Kidney epithelial cell (primary cell): ENCODE data around the gene DUOXA2. TPM values are rescaled to one million over a fixed set of nuclear protein-coding genes. Genes with fewer than 3 reads are reported as not detected.

Experiments
- DNase-seq: peaks from one replicate; pipeline ENCODE4 v3.0.0-alpha.2; 2010; ENCODE audit warnings: low read depth
- H3K27me3 ChIP-seq: 2 replicates; pipeline ENCODE4 v1.6.0; 2011; ENCODE audit warnings: low read length; ENCODE audit not compliant: control insufficient read depth, insufficient read depth
- H3K36me3 ChIP-seq: 2 replicates; pipeline ENCODE4 v1.5.1; 2011; ENCODE audit warnings: low read length; ENCODE audit not compliant: control insufficient read depth, insufficient read depth
- H3K4me3 ChIP-seq: 2 replicates; pipeline ENCODE4 v1.5.1; 2011; ENCODE audit warnings: low read depth, mild to moderate bottlenecking, control low read depth, low read length
- total RNA-seq: library from RNA; depleted of rRNA; stranded (reverse); fragments of >200 nt; gene quantifications from 2 replicates; pipeline ENCODE4 v1.2.3, GENCODE V29; 2015
- TF ChIP-seq, protein P1 (sequence below): IDR thresholded peaks from 2 replicates; pipeline ENCODE4 v1.5.1; 2011; ENCODE audit warnings: mild to moderate bottlenecking, moderate library complexity, low read length, control low read depth, inconsistent platforms; ENCODE audit not compliant: insufficient read depth, poor library complexity, severe bottlenecking

DUOXA2 gene
- total RNA-seq, 1 donor from 2014 or later, result not detected

DNA sequence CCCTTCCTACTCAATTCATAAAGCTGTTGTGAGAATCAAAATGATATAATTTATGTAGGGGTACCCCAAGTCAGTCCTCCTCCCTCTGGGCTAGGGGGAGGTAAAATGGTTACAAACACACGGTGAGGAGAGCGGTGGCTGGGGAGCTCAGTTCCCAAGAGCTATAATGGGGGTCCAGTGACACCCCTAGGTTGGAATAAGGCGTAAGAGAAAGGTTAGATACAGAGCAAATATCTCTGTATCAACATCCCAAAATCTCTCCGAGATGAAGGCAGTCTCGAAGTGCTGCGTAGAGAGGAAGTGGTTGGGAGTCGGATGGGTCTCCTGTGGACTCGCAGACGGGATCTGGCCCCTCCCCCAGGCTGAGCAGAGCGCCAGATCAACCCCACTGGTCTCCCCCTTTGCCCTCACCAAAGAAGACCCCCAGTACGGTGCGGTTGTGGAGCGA, 2.0 kb upstream of the DUOXA2 start:
- H3K4me3 ChIP-seq, result no peak overlapping the region

DNA sequence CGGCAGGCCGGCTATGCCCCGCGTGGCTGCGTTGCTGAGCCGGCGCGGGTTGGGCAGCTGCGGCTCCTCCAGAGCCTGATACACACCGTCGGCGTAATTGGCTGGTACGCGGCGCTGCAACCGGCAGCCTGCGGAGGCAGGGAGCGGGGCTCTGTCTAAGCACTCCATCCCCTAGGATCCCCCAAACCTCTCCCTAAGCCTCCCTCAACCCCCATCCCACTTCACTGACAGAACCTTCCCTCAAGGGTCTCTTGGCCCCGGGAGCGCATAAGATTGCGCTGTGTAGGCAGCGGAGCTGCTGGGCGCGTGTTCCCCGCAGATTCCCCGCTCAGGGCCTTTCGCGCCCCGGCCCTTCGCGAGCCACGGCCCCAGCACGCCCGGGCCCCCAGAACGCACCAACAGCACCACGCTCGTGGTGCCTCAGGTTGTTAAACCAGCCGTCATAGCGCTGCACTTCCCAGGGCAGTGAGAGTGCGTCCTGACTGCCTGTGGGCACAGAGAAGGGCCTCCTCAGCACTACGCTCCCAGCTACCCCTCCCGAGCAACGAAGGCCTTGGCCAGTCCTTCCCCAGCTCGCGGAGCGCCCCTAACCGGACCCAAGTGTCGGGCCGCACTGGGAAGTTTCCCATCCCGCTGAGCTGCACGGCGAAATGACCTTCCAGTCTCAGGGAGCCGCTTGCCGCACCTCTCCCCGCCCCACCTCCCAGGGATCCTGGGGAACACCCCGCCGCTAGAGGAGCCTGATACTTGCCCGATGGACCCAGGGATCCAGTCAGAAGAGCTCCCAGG, 1.3 kb upstream of the DUOXA2 start:
- Histone ChIP-seq H3K4me3 (no peak overlapping the region), H3K36me3 (no peaks in the 10 kb centered on the region), H3K27me3 (peaks cover 88% of the 10 kb centered on the region)
- TF ChIP-seq, protein P1, sequence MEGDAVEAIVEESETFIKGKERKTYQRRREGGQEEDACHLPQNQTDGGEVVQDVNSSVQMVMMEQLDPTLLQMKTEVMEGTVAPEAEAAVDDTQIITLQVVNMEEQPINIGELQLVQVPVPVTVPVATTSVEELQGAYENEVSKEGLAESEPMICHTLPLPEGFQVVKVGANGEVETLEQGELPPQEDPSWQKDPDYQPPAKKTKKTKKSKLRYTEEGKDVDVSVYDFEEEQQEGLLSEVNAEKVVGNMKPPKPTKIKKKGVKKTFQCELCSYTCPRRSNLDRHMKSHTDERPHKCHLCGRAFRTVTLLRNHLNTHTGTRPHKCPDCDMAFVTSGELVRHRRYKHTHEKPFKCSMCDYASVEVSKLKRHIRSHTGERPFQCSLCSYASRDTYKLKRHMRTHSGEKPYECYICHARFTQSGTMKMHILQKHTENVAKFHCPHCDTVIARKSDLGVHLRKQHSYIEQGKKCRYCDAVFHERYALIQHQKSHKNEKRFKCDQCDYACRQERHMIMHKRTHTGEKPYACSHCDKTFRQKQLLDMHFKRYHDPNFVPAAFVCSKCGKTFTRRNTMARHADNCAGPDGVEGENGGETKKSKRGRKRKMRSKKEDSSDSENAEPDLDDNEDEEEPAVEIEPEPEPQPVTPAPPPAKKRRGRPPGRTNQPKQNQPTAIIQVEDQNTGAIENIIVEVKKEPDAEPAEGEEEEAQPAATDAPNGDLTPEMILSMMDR, result no peak
- DNase-seq, result no peak

More for the DNA sequence above, 2.0 kb upstream of the DUOXA2 start:
- no peaks in the 10 kb centered on the region for H3K36me3 ChIP-seq
- TF ChIP-seq, protein P1, result no peak
- H3K27me3 ChIP-seq, result peaks cover 82% of the 10 kb centered on the region
- no peak for DNase-seq

DNA sequence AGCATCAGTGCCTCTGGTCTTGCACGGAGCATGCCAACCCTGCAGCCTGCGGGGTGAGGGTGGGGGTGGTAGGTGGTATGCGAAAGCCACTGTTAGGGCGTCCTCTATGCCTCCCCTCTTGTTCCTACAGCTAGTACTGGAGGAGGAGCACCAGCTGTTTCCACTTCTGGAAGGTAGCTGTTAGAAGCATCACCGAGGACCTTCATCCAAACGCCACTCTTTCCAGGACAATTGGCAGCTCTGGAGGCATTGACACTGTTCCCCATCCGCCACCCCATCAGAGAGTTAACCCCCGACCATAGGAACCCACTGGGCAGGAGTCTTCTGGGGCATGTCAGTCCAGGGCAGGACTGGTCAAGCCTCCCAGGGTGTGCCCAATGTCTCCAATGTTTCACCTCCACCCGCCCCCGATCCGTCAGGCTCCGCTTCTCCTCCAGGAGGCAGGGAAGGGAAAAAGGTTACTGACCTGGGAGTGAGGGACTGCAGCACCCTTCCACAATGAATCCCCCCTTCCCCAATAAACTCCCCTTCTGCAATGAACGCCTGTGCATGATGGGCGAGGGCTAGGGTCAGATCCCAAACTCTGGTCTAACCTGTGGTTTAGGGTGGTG, 641 bp upstream of the DUOXA2 start:
- TF ChIP-seq, protein P1, result no peak
- H3K27me3 ChIP-seq, result peaks cover 85% of the 10 kb centered on the region
- no peak for DNase-seq
- H3K36me3 ChIP-seq, result no peaks in the 10 kb centered on the region
- no peak overlapping the region for H3K4me3 ChIP-seq

DNA sequence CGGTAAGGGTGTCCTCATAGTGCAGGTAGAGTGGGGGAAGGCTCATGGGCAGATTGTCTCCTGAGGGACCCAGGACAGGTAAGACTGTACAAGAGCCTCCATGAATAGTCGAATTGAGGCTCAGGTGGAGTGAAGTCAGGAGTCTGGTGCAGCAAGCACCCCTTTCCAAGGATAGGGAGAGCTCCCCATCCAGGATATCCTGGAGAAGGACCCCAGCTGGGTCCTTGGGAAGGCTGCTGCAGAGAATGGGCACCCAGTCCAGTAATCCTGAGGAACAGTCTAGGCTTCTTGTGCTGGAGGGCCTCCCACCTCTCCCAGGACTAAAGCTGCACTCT, 592 bp downstream of the DUOXA2 start:
- no peaks in the 10 kb centered on the region for H3K36me3 ChIP-seq
- peaks cover 78% of the 10 kb centered on the region for H3K27me3 ChIP-seq
- DNase-seq, result no peak
- TF ChIP-seq, protein P1, result no peak
- H3K4me3 ChIP-seq, result no peak overlapping the region

DNA sequence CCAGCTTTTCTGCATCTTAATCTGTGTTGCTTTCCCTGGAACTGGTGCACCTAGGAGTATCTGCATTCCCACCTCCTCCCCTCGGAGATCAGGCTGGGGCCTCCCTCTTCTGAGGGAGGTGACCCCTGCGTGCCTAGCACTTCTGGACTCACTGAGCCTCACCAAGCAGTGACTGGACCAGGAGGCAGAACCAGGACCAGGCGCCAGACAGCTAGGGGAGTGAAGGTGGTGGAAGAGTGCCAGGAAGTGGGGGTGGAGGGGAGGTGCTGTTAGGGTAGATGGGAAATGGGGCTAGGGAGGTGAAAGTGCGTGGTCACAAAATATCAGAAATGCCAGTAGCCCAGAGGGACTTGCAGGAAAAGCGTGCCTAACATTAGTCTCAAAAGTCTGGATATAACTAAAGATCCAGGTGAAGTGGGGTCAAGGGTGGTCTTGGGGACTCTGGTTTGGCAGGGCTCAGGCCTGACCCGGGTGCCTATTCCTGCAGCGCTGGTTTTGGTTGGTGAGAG, 1.2 kb downstream of the DUOXA2 start:
- TF ChIP-seq, protein P1, result no peak
- no peaks in the 10 kb centered on the region for H3K36me3 ChIP-seq

More for the DNA sequence above, 1.2 kb downstream of the DUOXA2 start:
- no peak for DNase-seq
- no peak overlapping the region for H3K4me3 ChIP-seq
- peaks cover 71% of the 10 kb centered on the region for H3K27me3 ChIP-seq
